Measurements from ENCODE around the gene ABHD16B.

DNA sequence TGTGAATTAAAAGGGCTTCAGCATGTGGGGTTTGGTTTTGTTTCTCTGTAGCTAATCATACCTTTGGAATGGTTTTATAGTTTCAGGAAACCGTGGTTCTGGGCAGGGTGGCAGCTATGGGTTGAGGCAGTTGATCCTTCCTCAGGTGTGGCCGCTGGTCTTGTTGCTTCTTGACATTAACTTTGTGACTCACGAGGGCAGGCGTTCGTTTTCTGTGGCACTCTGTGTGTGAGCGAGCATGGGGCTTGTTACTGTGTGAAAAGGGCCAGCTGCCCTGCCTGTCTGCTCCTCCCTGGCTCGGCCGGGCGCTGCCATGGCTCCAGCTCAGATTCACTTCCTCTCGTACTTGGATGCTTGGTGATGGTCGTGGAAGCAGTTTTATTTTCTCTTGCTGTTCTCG is 49.9 kb downstream of the ABHD16B start:
- TF ChIP-seq, protein P1, sequence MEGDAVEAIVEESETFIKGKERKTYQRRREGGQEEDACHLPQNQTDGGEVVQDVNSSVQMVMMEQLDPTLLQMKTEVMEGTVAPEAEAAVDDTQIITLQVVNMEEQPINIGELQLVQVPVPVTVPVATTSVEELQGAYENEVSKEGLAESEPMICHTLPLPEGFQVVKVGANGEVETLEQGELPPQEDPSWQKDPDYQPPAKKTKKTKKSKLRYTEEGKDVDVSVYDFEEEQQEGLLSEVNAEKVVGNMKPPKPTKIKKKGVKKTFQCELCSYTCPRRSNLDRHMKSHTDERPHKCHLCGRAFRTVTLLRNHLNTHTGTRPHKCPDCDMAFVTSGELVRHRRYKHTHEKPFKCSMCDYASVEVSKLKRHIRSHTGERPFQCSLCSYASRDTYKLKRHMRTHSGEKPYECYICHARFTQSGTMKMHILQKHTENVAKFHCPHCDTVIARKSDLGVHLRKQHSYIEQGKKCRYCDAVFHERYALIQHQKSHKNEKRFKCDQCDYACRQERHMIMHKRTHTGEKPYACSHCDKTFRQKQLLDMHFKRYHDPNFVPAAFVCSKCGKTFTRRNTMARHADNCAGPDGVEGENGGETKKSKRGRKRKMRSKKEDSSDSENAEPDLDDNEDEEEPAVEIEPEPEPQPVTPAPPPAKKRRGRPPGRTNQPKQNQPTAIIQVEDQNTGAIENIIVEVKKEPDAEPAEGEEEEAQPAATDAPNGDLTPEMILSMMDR (IDR thresholded peaks at IDR 0.05; ENCODE audit: extremely low read depth in 1 of 2, insufficient read depth in 1 of 2, low read depth in 1 of 2, low read length in 2 of 2): no peak
- TF ChIP-seq POLR2AphosphoS5 (IDR thresholded peaks at IDR 0.05; ENCODE audit: insufficient read depth, low read depth, low read length): no peak
- no peak for TF ChIP-seq POLR2A (IDR thresholded peaks at IDR 0.05; ENCODE audit: low read depth, low read length)
- TF ChIP-seq GATA2 (IDR thresholded peaks at IDR 0.05; ENCODE audit: insufficient read depth, insufficient read length, low read depth, low read length): no peak
- no peak for TF ChIP-seq EZH2 (IDR thresholded peaks at IDR 0.05; ENCODE audit: borderline replicate concordance, low read depth, low read length, severe bottlenecking)
- TF ChIP-seq JUN (IDR thresholded peaks at IDR 0.05; ENCODE audit: borderline replicate concordance, insufficient read depth, insufficient read length, low read depth): no peak
- TF ChIP-seq, protein P2, sequence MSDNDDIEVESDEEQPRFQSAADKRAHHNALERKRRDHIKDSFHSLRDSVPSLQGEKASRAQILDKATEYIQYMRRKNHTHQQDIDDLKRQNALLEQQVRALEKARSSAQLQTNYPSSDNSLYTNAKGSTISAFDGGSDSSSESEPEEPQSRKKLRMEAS (IDR thresholded peaks at IDR 0.05; ENCODE audit: insufficient read depth, insufficient read length): no peak
- no peak for TF ChIP-seq MYC (IDR thresholded peaks at IDR 0.05; ENCODE audit: low read depth, low read length)
- no peak for TF ChIP-seq FOS (IDR thresholded peaks at IDR 0.05; ENCODE audit: borderline replicate concordance, insufficient read depth, low read length)

Data from endothelial cell of umbilical vein (primary cell).